CD4-positive, alpha-beta T cell treated with Interleukin-10 for 1 hour (primary cell): ENCODE measurements around the gene KCNIP4.

ENCODE experiments used
- DNase-seq: peaks from one replicate; pipeline ENCODE4 v3.0.0-alpha.2; 2020

The KCNIP4 gene

DNA sequence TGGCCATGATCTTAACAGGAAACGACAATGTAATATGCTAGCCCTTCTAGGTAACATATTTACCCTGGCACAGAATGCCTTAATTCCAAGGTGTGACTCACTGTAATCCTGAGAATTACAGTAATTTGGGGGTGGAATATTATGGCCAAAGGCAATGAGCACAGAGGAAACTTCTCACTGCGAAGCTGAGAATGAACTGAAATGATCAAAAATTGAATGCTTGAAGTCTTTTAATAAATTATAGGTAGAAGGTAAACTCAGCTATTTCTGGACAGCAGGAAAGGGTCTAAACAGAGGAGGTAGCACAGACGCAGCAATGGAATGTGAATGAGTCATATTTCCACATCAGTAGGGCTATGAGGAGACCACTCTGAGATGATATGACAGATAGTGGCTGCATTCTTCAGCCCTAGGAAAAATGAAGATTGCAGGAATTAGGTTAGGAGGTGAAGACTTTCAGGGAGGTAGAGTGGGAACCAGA, 935.7 kb downstream of the KCNIP4 start:
- DNase-seq: no peak

- no peak for DNase-seq
Measured at GRCh38 chr4:21011106-21011505, 937.5 kb downstream of the KCNIP4 start.

GRCh38 chr4:21009956-21010355, 938.6 kb downstream of the KCNIP4 start:
- DNase-seq: no peak

- no peak for DNase-seq
Measured at GRCh38 chr4:21005647-21006046, 942.9 kb downstream of the KCNIP4 start.

DNA sequence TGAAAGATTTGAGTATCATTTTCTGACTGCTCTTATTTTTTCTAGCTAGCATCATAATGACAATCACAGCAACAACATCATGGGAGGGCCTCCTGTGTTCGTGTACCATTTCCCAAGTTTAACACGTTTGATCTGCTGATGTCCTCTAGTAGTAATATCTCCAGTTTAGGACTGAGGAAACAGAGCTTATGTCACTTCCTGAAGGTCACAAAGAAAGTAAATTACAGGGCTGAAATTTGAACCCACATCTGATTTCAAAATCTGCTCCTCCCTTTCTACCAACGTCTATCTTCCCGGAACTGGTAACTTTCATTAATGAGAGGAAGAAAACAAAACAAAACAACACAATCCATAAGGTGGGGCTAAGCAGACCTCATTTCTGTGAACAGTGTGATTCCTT, 945.6 kb downstream of the KCNIP4 start:
- DNase-seq: peak; percentile 1

GRCh38 chr4:21002286-21002685, 946.3 kb downstream of the KCNIP4 start:
- no peak for DNase-seq

GRCh38 chr4:21001490-21001889, 947.1 kb downstream of the KCNIP4 start:
- DNase-seq: no peak

DNA sequence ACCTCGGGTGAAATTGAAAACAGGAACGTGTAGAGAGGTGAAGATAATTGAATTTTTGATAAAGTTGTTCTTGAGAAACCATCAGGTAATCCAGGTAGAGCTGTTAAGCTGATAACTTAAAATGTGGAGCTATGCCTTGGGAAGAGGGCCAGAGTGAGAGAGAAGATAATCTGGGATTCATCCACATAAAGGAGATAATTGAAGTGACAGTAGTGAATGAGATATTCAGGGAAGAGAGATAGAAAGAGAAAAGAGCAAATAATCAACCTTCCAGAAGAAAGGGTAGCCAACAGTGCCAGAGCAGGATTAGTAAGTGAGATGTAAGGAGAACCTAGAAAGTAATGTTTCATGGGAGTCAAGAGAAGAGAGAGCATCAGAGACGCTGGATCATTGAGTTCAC, 950.7 kb downstream of the KCNIP4 start:
- DNase-seq: no peak

- DNase-seq: no peak
Measured at GRCh38 chr4:20995610-20996009, 953.0 kb downstream of the KCNIP4 start.

DNA sequence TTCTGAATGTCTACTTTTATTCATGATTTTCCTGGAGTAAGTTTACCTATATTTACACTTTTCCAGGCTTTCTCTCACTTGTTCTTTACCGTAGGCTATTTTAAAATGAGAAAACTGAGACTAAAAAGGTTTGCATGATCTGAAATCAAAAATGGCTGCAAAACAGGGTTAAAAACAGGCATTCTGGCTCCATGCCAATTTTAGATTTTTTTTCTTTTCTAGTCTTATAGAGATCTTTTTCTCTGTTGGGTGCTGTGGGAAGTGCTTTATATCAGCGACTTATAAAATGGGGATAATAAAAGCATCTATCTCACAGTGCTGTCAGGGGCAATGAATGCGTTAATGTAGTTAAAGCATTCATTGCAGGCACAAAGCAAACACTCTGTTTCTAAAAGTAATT, 953.6 kb downstream of the KCNIP4 start:
- no peak for DNase-seq

DNA sequence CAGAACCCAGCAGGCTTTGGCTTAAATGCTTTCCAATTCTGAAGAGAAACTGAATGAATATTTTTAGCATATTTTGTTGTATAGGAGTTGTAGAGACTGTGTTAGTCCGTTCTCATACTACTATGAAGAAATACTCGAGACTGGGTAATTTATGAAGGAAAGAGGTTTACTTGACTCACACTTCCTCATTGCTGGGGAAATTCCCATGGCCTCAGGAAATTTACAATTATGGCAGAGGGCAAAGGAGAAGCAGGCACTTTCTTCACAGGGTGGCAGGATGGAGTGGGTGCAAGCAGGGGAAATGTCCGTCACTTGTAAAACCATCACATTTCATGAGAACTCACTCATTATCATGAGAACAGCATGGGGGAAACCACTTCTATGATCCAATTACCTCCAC, 956.6 kb downstream of the KCNIP4 start:
- DNase-seq: no peak

GRCh38 chr4:20987191-20987590, 961.4 kb downstream of the KCNIP4 start:
- no peak for DNase-seq

DNA sequence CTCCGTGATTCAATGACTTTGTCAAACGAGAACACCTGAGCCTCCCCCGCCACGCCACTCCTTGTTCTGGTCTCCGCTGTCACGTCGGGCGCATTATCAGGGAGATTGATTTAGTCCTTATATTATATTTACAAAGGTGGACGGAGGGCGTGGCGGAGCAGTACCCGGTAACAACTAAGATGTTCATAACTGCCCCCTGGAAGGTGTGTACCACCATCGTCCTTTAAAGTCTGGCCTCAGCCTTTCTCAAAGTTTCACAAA, 964.1 kb downstream of the KCNIP4 start:
- DNase-seq: no peak

GRCh38 chr4:20983763-20984575, 964.6 kb downstream of the KCNIP4 start:
- no peak for DNase-seq

- no peak for DNase-seq
Measured at GRCh38 chr4:20982544-20982943, 966.0 kb downstream of the KCNIP4 start.

DNA sequence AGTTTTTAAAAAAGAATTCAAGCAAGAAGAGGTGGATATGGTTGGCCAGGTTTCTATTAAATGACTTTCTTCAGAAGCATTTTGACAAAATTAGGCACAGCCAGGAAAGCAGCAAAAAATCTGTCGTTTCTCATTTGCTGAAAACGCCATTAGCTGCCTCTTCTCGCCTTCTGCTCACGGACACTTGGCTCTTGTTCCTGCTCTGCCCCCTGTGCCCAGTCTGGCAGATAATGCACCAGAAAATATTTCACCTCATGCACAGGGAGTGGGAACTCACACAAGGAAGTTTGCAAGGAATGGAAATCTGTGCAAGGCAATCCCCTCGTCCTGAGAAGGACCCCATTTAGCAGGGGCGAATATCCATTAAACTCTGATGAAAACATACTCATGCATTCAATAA, 988.3 kb downstream of the KCNIP4 start:
- DNase-seq: no peak

DNA sequence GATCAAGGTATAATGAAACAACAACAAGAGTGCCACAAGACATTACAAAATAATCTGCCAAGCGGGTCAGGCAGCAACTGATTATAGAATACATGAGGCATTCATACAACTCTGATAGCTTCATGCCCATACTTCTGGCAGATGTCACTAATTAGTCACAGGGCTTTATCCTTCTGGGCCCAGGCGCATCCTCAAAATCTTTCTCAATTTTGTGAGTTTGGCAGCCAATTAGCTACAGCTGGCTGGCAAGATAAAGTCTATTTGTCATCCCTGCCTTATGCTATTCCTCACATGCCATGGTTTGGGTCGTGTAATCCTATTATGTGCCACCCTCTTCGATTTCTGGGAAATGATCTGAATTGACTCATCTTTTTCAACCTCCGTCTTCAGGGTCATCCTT, 994.0 kb downstream of the KCNIP4 start:
- DNase-seq: no peak

DNA sequence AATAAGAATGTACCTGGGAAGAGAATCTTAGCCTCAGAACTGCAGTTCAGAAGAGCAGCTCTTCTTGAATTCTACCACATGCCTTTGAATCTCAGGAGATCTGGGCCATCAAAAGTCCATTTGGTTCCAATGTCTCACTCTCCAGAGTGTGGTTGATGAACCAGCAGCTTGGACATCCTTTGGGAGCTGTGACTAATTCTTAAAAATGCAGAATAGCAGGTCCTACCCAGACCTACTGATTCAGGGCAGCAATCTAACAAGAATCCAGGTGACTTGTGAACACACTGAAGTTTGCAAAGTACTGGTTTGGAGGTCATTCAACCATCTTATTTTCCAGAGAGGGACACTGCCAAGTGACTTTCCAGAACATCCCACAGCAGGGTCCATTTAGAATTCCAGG, 1003.6 kb downstream of the KCNIP4 start:
- DNase-seq: no peak

DNA sequence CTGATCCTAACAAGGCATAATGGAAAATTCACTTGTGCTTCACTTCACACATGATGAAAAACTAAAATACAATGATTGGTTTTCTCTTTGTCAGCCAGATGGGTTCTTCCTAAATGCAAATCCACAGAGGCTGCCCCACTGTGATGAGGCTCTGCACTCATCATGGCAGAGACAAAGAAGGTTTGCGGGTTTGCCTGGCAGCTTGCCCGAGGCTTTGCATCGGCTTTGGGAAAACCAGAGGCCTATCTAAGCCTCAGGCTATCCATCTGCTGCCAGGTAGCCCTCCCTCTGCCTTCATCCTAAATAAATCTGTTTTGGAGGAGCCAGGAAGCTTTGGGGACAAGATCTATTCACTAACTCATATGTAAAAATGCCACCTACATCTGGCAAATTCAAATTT, 1004.1 kb downstream of the KCNIP4 start:
- no peak for DNase-seq

DNA sequence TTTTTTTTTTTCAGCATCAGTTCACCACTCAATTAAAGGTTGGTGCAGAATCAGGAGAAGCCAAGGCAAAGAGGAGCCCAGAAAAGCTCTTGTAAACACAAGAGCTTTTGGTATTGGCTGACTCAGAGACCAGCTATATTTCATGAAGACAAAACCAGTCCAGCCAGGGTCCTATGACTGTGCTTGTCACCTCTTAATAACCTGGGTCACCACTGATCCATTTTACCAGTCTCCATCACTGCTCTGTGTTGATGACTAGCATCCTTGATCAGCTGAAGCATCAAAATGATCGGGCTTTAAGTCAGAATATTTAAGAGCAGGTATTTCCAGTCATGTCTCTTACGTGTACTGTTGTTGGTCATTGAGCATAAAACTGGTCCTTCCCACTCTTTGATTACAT, 1010.4 kb downstream of the KCNIP4 start:
- no peak for DNase-seq

GRCh38 chr4:20926529-20926928, 1022.0 kb downstream of the KCNIP4 start:
- no peak for DNase-seq

DNA sequence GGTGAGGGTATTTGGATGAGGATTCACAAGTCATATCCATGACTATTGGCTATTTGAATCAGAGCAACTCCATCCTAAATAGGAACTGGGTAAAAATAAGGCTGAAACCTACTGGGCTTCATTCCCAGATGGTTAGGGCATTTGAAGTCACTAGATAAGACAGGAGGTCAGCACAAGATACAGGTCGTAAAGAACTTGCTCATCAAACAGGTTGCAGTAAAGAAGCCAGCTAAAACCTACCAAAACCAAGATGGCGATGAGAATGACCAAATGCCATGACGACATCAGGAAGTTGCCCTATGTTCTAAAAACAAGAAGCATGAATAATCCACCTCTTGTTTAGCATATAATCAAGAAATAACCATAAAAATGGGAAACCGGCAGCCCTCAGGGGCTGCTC, 1023.4 kb downstream of the KCNIP4 start:
- DNase-seq: no peak

DNA sequence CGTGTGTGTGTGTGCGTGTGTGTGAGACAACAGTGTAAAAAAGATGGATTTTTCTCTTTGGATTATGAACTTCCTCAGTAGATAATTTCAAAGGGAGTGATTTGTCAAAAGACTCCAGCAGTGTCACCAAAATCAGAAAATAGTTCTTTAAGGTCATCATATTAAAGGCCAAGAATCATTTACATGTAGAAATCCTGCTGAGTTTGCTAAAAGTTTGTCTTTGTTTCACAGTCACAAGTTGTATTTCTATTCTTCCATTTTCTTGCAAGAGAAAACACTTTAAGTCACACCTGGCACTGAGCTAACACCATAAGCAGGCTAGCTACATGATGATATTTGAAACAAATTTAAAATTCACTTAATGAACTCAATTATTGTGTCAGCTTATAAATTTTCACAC, 1025.6 kb downstream of the KCNIP4 start:
- no peak for DNase-seq

GRCh38 chr4:20916106-20916505, 1032.5 kb downstream of the KCNIP4 start:
- DNase-seq: peak; percentile 47

GRCh38 chr4:20904966-20905365, 1043.6 kb downstream of the KCNIP4 start:
- no peak for DNase-seq
